Stimulated activated CD4-positive, alpha-beta T cell treated with anti-CD3 and anti-CD28 coated beads, Interleukin-1b, Interleukin-23, amount 100 ng/mL, for 48 hours (primary cell): ENCODE results near the gene ZNRD2.
A peak's percentile ranks its signal among the peaks of the same experiment; 100 is the strongest.

Experiments used
- DNase-seq: peaks from one replicate; pipeline ENCODE4 v3.0.0-alpha.2; 2020

The ZNRD2 gene

DNA sequence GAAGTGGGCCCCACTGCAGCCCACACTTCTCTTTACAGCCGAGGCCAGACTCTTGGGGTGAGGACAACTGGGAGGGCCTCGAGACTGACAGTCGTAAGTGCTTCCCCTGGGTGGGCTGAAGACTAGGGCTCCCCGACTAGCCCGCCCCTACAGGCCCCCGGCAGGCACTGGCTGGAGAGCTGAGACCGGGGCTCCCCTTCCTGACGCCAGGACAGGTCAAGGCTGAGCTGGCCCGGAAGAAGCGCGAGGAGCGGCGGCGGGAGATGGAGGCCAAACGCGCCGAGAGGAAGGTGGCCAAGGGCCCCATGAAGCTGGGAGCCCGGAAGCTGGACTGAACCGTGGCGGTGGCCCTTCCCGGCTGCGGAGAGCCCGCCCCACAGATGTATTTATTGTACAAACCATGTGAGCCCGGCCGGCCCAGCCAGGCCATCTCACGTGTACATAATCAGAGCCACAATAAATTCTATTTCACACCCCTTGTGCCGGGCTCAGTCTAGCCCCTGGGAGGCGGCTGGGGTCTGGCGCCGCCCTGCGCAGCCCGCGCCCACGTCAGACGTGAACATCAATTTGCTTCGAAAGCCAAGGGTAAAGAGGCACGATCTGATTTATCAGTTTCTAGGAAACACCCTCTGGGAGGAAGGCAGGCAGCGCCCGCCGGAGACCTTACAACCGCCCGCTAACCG lies 31.9 kb upstream of the ZNRD2 start:
- no peak for DNase-seq

DNA sequence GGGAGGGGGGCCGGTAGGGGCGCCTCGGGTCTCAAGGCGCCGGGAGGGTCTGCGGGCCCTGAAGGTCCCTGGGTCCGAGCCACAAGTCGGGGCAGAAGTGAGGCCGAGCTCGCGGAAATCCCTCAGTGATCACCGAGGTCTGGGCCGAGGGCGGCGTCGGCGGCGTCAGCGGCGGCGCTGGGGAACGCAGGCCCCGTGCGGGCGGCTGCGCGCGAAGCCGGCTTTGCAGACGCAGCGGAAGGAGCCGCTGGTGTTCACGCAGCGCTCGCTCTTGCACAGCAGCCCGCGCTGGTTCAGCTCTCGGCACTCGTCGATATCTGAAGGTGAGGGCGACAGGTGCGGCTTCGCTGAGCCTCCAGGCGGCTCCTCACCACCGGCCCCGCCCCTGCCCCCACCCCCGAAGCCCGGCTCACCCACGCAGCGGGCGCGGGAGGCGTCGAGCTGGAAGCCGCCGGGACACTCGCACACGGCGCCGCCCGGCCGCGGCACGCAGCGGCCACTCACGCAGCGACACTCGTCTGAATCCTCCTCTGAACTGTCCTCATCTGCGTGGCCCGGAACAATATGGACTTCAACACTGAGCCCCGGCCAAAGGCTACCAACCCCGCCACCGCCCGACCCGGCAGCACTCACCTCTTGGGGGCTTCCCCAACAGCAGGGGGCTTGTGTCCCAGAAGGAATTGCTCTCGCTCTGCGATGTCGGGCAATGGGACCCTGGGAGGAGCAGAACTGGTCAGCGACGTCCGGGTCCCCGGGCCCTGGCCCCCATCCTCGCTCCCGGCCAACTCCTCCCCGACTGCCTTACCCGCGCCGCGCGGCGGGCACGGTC lies 31.1 kb upstream of the ZNRD2 start:
- DNase-seq, result no peak

DNA sequence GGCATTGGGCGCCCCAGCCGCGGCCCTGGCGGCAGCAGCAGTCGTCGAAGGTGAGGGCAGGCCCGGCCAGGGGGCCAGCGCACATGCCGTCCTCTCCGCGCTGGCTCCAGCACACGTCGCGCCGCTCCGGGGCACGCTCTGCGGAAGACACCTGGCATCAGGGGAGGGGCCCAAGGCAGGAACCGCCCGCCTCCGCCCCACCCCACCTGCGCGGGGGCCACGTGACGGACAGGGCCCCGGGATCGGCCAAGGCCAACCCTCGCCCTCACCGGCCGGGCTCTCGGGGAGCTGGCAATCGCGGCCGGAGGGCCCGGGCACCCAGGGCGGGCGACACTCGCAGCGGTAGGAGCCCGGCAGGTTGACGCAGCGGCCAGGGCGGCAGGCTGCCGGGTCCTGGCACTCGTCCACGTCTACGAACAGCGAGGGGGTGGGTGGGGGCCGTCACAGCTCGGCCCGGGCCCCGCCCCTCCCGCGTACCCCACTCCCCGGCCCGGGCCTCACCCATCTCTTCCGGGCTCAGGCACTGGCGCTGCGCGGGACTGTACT lies 30.5 kb upstream of the ZNRD2 start:
- DNase-seq, result no peak

DNA sequence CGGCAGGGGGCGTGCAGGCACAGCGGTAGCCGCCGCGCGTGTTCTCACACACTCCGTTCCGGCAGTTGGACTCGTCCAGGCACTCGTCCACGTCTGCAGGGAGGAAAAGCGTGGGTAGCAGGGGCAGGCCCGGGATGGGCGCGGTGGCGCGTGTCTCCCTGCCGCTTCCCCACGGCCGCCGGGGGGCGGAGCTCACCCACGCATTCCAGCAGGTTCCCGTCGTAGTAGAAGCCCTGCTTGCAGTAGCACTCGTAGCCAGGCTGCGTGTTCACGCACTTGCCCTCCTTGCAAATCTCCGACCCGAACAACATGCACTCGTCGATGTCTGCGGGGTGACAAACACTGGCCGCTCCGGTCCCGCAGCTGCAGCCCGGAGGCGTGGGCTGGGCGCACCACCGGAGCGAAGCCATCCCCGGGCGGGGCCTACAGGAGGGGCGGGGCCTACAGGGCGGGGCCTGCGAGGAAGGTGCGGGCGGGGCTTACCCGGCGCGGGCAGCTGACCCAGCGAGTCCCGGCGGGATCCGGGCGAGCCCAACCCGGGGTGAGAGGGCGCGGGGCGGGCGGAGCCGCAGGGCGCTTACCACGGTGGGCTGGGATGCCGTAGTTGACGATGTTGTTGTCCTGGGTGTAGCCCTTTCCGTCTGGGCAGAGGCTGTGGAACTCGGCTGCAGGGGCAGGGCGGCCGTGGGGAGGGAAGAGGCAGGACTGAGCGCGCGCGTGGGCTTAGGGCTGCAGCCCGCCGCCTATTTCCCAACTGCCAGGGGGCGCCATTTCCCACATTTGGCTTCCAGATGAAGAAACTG lies 29.8 kb upstream of the ZNRD2 start:
- DNase-seq, result peak; percentile 89

DNA sequence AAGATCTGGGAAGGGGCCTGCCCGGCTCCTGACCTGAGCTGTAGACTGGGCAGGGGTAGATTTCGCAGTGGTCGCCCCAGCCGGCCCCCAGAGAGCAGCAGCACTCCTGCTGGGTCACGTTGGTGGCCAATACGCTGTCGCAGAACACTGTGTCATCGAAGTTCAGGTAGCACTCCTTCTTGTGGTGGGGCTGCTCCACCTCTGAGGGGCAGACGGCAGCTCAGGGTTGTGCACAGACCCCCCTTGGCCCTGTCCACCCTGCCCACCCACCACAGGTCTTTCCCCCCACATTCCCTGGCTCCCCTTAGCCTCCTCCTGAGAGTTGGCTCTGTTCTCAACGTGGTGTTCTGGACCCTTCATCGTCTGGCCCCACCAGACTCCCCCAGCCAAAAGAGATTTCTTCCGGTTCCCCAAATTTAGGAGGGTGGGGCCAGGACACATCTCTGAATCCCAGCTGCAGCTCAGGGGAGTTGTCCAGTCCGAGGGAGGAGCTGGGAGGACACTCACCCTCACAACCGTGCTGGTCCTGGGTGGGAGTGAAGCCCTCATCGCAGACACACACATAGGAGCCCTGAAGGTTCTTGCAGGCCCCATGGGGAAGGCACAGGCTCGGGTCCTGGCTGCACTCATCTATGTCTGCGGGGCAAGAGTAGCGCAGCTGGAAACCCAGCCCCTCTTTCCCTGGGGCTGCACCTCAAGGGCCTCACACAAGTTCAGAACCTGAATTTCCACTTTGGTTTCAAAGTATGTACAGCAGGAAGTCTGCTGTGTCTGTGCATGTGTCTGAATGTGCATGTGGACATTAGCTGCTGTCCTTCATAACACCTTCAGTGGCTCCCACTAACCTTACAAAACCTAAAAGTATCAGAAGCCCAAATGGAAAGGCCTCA lies 28.9 kb upstream of the ZNRD2 start:
- DNase-seq, result no peak

DNA sequence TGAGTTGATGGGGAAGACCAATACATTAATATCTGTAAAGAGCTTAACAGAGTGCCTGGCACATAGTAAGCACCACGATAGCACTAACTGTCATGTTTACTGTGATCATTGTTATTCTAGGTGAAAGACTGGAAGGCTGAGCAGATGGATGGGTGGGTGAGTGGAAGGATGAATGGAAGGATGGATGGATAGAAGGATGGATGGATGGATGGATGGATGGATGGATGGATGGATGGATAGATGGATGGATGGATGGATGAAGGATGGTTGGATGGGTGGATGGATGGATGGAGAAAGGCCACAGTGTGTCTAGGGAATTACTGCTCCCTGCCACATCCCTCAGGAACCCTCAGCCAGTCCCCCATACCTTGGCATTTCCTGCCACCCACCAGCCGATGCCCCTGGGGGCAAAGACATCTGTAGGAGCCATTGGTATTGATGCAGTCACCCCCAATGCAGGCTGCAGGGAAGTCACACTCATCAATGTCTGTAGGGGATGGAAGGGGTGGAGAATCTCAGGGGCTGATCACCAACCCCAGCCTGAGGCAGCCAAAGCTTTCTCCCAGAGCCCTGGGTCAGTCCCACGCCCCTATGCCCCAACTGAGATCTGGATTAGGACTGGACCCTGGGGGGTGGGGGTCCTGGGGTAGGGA lies 27.4 kb upstream of the ZNRD2 start:
- no peak for DNase-seq

DNA sequence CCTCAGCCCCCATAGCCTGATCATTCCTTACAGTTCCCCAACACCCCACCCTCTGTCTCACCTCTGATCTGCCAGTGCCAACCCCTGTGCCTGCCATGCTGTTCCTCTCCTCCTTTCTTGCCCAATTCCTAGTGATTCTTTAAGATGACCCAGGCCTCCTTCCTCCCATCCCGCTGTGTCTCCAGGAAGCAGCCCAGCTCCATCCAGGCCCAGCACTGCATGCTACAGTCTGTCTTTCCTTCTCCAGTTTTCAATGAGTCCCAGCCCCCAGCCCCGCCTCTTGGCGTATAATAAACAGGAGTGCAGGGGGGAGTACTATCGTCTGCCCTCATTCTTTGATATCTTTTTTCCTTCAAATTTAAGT lies 24.4 kb upstream of the ZNRD2 start:
- DNase-seq, result no peak

DNA sequence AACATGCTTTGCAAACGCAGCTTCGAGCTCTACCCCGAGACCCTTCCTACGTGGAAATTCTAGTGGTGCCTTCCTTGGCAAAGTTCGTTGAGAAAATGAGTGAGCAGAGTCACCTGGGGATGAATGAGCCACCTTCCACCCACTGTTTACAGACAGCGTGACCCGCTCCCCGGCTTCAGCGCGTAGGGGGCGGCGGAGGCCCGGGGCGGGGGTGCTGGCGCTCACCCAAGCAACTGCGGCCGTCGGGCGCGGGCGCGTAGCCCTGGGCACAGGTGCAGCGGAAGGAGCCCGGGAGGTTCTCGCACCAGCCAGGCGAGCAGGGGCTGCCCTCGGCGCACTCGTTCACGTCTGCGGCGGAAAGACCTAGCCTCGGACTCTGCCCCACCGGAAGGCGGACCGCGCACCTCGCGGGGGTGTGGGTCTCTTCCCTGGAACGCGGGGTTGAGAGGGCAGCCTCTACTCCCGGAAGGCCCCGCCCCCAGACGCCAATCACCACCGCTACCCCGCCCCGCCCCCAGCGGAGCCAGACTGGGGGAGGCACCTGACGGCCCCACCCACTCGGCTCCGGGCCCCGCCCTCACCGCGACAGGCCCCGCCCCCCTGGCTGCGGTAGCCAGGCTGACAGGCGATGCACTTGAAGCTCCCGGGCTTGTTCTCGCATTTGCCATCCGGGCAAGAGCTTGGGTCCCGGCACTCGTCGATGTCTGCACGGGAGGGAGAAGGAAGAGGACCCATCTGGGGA lies 23.9 kb upstream of the ZNRD2 start:
- DNase-seq, result peak; percentile 97

DNA sequence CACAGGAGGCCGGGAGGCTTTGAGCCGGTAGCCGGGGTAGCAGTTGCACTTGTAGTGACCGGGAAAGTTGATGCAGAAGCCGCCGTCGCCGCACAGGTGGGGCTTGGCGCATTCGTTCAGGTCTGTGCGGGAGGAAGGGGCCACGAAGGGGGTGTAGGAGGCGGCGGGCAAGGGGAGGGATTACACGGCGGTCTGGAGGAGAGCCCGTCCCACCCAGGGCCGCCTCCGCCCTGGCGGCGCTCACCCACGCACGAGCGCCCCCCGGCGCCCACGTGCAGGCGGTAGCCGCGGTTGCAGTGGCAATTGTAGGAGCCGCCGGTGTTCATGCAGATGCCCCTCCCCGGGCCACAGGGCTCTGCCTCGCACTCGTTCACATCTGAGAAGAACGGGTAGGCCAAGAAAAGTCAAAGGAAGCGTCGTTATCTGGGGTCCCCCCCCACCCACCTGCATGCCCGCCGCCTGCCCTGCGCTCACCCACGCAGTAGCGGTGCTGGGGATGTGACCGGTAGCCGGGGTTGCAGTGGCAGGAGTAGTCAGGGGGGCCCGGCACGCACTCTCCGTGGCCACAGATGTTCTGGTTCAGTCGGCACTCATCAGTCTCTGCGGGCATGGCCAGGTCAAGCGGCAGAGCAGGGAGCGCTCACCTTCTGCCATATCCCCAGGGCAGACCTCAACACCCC lies 22.7 kb upstream of the ZNRD2 start:
- DNase-seq, result no peak

DNA sequence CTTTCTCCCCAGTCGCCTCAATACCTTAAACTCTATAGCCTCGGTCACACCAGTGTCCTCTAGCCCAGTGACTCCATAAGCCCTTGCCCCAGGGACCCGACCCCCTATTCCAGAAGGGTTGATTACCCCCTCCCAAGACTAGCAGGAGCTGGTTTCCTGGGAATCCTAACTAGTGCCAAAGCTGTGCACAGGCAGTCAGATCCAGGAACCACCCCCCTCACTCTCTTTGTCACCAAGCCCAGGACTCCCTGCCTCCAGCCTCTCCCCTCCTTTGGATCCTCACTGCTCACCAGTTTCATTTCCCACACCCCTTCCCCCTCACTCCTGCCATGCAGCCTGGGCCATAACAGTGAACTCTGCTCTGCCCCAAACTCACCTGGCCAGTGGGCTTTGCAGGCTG lies 21.9 kb upstream of the ZNRD2 start:
- DNase-seq, result no peak

DNA sequence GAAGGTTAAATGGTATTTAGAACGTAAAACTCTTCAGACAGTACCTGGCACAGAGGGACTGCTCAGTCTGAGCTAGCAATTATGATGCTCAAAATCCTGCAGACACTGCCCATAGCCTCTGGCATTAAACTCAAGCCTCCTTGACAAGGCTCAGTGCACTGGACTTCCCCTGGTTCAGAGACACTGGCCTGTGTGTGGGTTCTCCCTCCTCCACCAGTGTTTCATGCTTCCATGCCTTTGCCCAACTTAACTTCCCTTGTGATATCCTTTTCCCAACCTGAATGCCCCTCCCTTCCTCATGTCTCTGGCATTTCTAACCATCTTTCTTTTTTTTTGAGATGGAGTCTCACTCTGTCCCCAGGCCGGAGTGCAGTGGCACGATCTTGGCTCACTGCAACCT lies 21.2 kb upstream of the ZNRD2 start:
- DNase-seq, result no peak

DNA sequence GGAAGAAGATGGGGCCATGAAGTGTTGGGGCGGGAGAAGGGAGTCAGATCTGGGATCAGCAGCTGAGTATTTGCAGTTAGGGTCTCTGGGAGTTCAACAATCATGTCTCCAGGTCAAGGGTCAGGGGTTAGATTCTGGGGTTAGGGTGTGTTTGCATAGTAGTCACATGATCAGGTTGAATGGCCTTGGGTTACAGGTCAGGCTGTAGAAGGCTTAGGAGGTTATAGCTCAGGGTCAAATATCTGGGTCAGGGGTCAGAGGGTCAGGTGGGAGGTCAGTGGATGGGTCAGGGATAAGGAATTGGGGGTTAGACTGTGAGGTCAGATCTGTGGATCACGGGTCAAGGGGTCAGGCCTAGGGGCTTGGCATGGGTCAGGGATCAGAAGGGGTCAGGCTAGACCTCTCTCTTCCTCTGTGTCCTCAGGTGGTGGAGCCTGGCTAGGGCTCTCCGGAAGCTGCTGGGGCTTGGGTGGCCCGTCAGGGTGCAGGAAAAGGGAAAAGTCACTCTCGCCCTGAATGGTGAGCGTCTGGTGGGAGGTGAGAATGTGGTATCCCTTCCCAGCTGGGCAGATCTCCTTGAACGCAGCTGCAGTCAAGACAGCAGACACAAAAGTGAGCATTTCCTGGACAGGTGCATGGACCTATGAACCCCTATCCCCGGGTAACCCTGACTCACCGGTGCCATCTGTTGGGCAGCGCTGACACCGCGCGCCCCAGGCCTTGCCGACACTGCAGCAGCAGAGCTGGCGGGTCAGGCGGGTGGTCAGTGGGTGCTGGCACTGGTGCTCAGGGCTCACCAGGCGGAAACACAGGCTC lies 18.5 kb upstream of the ZNRD2 start:
- peak; percentile 44 for DNase-seq

DNA sequence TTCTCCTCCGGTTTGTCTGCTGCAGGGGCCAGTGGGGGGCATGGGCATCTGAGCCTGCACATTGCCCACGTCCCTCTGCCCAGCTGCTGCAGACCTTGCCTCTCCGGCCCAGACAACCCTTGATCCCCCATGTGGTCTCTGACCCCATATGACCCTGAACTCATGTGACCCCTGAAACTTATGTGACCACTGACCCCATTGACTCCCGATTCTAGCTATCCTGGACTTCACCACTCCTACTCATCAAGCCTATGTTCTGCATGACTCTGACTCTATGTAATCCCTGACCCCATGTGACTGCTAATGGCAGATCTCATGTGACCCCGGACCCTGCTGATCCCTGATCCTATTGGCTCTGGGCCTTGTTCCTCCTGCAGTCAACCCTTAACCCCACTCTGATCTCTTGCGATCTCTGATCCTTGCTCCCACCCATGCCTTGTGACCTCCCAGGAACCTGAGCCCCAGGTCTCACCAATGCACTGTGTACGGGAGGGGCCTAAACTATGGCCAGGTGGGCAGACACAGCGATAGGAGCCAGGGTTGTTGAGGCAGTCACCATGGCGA lies 17.8 kb upstream of the ZNRD2 start:
- DNase-seq, result no peak

DNA sequence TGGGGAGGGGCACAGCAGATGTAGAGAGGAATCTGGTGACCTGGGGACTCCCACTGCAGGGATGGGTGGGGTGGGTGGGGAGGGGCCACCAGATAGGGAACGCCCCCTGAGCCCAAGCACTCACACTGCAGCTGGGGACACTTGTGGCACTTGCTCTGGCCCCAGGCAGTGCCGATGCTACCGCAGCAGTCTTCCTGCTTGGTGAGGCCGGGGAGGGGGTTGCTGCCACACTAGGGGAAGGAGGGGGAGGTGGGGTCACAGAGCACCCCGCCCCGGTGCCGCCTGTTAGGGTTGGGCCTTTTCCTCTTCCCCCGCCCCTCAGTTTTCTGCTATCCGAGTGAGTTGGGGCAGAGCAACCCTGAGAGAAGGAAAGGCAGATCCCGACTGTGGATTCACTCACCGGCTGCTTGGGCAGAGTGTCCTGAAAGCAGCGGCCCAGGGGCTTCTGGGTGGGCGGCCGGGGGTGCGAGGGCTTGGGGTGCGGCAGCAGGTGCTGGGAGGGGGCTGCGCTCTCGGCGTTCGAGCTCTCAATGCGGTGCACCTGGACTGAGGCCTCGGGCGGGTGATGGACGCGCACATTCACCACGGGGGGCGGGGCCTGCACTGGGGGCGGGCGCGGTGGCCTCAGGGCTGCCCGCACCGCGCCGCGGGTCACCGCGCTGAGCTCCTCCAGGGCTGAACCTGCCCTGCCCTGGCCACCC lies 16.8 kb upstream of the ZNRD2 start:
- DNase-seq, result peak; percentile 70

DNA sequence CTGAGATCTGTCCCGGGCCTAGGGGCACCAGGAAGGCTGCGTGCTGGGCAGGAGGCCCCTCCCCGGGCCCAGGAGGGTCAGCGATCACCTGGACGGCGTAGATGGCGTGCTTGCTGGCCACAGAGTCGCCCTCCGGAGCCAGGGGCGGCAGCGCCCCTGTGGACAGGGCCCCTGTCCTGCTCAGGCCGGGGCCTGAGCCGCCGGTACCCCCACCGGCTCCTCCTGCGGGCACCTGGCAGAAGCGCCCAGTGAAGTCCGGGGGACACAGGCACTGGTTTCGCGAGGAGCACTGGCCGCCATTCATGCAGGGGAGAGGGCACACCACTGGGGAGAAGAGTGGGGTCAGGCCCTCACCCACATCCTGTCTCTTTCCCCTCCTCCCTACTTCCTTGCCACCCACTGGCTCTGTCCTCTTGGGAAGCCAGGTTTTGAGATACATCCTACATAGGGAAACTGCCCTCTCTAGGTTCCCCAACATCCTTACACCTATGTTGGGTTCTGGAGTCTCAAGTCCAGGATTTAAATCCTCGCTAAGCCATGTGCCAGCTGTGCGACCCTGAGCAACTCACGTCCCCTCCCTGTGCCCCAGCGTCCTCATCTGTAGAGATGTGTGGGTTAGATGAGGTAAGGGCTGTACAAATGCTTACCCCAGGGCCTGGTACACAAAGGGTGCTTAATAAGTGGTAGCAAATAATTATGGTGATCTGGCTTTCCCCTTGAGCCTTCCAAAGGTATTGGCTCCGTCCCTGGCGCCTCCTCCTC lies 16.0 kb upstream of the ZNRD2 start:
- no peak for DNase-seq

DNA sequence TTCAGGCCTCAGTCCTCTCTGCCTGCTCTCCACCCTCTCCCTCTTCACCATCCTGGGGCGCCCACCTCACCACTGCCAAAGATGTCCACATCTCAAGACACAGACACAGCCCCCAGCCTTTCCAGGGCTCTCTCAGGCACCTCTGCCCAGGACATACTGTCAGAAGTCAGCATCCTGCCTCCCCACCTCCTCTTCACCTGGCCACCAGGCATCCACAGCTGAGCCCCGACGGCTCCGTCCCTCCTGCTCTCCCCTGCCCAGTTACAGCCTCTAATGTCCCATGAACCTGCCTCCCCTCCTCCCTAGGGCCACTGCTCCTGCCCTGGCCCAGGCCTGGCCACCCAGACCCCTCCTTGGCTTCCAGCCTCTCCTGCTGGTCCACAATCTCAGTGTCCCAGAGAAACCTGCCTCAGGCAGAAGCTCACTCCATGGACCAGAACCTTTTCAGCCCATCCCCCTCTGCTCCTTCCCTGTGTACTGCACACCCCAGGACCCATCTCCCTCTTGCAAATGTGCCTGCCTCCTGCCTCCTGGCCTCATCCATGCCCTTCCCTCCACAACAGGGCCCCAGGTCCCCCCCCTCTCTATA lies 15.3 kb upstream of the ZNRD2 start:
- no peak for DNase-seq

DNA sequence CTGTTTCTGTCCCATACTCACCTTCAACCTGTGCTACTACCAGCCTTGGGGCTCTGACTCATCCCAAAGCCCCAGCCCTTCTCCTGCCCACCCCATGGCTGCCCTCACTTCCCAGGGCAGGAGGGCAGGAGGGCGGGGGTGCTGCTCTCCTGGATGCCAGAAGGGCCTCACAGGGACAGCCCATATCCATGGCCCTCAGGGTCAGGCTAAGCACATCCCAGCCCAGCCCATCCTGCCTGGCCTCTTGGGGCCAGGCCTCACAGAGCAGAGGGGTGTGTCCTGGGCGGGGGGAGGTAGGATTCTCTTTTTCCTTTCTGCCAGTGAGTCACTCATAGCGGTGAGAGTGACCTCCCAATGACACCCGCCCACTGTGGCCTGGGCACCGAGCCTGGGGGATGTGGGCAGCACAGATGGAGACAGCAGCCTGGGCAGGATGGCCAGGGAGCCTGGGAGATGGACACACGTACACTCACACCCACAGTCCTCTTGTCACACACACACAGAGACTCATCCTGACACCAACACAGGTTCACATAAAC lies 14.5 kb upstream of the ZNRD2 start:
- DNase-seq, result no peak
